ENCODE data around the gene PLEKHA7.
A peak's percentile ranks its signal among the peaks of the same experiment; 100 is the strongest.
"Not testable (repeated sequence)": the region's sequence is repeated elsewhere in the genome, so short reads cannot be mapped to it uniquely, and the experiment has no call there.

Gene PLEKHA7

DNA sequence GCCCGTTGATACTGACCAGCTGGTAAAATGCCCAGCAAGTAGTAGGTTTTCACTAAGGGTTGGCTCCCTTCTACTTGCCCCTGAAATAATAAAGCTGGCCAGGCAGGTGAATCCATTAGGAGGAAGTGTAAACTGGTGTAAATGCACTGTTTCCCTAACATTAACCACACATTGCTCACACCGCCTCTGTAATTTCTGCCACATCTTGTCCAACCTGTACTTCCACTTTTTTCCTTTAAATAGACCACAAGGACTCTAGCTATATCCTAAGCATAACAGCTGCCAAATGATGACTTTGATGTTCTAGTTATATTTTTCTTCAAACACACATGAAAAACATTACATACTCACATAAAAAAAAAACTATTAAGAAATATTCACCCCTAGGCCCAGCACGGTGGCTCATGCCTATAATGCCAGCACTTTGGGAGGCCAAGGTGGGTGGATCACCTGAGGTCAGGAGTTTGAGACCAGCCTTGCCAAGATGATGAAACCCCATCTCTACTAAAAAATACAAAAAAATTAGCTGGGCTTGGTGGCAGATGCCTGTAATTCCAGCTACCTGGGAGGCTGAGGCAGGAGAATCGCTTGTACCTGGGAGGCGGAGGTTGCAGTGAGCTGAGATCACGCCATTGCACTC, 95.6 kb downstream of the PLEKHA7 start:
- not testable (repeated sequence) for DNase-seq

- DNase-seq, result no peak
Measured at GRCh38 chr11:16917941-16918340, 96.3 kb downstream of the PLEKHA7 start.

- DNase-seq, result no peak
Measured at GRCh38 chr11:16912692-16913111, 101.5 kb downstream of the PLEKHA7 start.

GRCh38 chr11:16911658-16912057, 102.6 kb downstream of the PLEKHA7 start:
- no peak for DNase-seq

- DNase-seq, result no peak
Measured at GRCh38 chr11:16911186-16911585, 103.0 kb downstream of the PLEKHA7 start.

DNA sequence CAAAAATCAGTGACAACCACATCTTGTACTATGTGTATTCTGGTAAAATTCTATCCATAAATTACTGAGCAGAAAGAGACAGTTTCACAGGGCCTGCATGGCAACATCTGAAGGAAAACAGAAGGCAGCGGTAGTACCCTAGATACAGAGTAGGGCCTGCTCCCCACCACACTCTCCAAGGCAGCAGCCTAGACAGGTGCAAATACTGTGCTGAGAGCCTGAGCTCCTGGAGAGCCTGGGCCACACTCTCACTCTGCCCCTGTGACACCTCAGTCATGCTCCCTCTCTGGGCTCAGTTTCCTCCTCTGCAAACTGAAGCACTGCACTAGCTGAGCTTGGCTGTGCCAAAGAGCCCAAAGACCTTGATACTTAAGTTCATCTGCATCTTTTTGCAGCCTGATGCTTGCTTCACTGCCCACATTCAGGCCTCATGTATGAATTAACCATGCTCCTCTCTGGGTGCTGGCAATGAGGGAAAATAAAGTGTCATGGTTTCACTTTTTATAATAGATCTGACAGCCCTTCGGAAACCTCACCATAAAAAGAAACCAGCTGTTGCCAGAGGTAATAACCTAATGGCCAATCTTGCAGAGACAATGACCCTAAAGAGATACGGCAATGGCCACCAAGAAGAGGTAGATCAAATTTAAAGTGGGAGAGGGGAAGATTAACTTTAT, 104.7 kb downstream of the PLEKHA7 start:
- DNase-seq, result no peak

DNA sequence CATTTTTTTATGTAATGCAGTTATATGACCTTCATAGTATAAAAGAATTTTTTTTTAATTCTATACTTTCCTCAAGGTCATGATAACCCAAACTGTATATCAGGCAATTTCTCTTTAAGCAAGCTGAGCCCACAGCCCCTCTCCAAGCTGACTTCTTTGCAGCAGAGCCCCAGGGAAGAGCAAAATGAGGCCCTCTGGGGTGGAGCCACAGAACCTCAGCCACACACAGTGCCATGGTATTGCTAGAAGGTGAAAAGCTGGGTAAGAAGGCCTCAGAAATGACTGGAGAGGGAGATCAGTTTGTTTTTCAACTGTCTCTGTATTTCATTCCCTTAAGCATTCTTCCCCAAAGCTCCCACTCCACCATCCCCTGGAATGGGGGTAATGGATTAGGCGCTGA, 108.8 kb downstream of the PLEKHA7 start:
- no peak for DNase-seq

DNA sequence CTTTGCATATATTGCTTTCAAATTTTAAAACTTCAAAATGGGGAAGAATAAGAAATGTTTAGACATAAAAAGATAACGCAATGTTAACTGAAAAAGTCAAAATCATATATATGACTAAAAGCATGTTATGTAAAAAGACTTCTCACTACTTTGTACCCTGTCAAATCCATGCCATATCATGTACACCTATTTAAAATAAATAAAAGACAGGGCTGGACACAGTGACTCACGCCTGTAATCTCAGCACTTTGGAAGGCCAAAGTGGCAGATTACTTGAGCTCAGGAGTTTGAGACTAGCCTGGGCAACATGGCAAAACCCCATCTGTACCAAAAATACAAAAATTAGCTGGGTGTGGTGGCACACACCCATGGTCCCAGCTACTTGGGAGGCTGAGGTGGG, 109.5 kb downstream of the PLEKHA7 start:
- not testable (repeated sequence) for DNase-seq

DNA sequence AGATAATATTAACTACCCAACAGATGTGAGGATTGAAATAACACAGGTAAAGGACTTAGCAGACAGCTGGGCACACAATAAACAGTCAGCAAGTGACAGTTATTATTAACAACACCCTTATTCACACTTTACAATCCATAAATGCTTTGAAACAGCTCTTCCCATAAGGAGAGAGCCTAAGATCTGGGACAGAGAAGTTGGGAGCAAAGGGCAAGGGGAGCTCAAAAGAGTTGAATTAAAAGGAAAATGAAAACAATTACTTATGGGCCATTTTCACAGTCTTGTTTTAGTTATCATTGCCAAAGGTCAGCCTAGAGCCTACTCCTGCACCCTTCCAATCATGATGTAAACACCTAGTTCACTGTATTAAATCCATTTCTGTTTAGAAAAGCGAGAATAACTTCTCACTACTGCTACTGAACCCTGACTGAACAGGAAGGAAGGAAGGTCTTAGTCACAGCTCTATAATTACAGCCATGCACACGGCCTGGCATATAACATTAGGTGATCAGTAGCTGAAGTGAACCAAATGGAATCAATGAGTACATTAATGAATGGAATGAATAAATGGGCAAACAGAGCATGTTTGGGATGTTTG, 111.3 kb downstream of the PLEKHA7 start:
- DNase-seq, result no peak

DNA sequence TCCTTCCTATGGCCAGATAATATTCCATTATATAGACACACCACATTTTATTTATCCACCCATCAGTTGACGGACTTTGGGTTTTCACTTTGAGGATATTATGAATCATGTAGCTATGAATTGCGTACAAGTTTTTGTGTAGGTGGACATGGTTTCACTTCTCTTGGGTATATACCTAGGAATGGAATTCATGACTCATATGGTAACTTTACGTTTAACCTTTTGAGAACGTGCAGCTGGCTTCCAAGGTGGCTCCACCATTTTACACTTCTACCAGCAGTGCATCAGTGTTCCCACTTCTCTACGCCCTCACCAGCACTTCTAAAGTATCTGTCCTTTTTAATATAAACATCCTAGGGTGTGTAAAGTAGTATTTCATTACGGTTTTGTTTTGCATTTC, 112.0 kb downstream of the PLEKHA7 start:
- DNase-seq, result no peak

DNA sequence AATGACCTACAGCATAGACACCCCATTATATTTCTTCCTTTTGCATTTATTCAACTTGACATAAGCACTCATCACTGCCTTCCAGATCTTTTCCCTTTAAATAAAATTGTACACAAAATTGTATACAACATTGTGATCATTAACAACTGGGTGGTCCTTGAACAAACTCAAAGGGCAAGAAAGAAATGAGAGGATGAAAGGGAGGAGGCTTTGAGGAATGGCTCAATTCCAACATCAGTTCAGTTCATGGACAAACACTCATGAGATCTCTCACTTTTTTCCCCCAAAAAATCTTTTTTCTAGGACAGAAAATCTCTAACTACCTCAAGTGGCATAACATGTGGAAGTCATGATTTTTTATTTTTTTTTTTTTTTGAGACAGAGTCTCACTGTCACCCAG, 113.7 kb downstream of the PLEKHA7 start:
- no peak for DNase-seq

DNA sequence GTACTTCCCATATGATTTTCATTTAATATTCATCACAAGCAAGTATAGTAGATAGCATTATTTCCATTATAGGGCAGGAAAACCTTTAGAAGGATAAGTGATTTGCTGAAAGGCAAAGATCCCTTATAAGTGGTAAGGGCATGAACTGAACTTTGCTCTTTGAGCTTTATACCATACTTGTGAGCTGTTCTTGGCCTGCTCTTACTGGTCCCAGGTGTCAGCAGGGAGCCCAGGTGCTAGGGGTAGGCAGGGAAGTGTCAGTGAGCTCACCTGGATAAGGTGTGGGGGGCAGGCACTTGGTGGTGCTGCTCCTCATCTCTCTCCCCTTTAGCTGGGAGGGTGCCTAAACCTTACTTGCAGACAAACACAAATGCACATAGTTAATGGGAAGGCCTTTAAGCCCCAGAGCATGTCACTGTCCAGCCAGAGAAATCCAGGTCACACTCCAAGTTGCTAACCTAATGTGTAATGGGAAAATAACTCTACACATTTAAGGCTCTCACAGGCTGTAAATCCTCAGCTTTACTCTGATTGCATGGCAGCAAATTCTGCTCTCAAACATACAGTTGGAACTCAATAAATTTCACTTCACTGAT, 114.4 kb downstream of the PLEKHA7 start:
- DNase-seq, result no peak

DNA sequence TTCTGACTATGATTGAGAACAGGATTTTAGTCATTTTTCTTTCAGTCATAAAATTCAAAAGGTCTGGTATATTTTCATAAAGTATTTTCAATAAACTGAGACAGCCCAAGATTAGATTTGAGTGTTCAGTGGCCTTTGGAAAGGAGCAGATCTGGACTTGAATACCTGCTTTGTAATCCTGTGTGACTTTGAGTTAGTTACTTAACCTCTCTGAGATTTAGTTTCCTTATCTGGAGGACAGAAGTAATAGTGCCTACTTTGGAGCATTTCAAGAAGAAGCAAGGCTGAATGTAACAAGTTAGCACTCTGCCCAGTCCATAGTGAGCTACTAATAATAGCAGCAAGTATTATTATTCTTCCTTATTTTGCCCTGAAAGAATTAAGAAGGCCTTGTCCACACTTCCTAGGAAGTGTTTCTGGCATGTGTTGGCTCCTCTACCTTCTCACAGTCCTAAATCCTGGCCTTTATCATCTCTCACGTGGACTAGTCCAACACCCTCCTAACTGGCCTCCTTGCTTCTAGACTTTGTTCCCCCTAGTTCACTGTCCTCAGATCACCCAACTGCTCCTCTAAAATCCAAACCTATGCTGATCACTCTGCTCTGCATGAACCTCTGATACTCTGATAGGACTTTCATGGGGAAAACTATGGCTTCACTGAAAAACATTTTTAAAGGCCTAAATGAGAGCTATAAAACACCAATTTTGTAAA, 115.8 kb downstream of the PLEKHA7 start:
- no peak for DNase-seq

DNA sequence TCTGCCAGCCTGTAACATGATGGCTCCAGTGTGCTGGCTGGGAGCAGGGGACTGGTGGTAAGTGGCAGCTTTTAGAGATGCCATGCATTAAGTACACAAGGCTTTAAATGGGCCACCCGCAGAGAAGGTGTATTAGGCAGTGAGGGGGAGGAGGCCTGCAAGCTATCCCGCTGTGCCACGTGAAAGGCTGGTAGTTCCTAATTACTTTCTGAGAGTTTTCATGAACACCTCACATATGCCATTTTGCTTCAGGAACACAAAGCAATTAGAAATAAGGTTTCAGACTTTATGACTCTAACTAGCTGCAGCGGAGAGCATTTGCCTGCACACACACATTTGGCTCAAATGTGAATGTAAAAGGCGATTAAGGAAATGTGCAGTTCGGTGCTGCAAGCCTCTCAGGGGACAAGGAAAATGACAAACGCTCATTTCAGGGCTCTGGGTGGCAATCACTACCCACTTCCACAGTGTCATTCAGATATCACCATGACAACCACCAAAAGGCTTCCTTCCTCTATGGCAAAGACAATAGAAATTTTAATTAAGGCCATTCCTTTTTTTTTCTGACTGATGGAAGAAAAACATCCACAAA, 116.6 kb downstream of the PLEKHA7 start:
- DNase-seq, result no peak

DNA sequence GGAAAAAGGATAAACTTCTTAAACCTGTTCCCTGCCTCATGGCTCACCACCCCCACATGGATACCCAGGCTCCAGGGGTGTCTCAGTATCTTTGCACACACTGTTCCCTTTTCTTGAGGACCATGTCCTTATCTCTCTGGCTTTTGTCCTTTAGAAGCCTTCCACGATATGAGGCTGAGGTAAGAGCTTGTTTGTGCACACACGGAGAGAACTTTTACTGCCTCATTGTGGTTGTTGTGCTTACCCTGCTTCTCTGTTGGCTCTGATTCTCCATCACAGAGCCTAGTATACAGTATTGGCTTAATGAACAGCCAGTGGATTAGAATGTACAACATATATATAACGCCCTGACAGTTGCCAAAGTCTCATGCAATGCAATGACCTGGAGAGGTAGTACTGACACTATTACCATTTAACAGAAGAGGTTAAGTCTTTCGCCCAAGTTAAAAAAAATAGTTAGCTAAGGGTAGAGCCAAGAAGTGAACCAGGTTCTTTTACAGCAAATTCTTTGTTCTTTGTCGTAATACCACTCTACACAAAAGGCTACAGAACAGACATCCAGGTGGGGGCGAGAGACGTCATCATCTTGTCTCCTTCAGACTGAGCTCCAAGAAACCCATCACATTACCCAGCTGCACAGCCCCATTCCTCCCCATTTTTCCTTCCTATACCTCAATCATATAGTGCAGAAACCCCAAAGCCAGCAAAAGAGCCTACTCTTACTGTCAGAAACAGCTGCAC, 117.3 kb downstream of the PLEKHA7 start:
- DNase-seq, result no peak

DNA sequence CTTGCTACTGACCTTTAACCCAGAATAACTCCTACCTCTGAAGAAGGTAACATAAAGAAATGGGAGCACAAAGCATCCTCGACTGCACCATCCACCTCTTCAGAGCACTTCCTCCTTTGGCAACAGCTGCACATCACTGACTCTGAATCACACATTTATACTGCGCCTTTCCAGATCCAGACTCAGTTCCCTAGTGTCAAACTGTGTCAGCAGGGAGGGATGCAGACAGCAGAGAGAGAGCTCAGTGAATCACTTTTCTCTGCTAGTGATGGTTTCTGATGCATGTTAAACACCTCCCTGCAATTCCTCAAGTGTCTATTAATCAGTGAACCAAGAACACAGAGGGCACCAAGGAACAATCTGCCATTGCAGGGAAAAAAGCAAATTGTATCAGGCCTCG, 118.9 kb downstream of the PLEKHA7 start:
- peak in 1 of 58 donors; percentile 42 for DNase-seq

GRCh38 chr11:16893456-16894066, 120.7 kb downstream of the PLEKHA7 start:
- DNase-seq, result no peak

- no peak for DNase-seq
Measured at GRCh38 chr11:16891964-16892363, 122.2 kb downstream of the PLEKHA7 start.

GRCh38 chr11:16891165-16891564, 123.0 kb downstream of the PLEKHA7 start:
- DNase-seq, result no peak

DNA sequence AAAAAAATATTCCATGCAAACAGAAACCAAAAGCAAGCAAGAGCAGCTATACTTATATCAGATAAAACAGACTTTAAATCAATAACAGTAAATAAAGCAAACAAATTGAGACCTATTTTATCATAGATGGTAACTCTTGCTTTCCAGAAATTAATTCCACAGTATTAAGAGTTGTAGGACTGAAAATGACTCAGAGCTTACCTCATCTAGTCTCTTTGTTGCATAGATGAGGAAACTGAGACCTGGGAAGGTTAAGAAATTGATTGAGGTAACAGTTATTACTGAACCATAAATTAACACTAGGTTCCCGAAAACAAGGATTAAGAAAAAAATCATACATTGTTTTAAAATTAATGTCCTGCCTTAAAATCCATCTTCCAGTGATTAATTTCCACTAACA, 123.8 kb downstream of the PLEKHA7 start:
- DNase-seq, result no peak
